C4-2B (cell line): ENCODE data around the gene ACSM3.

Experiments
- H3K27ac ChIP-seq: fragments of 450-650 bp; 2 replicates; pipeline ENCODE4 v1.5.1; 2017
- ZFX ChIP-seq: fragments of 450-650 bp; IDR thresholded peaks from 2 replicates; pipeline ENCODE4 v1.6.1; 2017
- TF ChIP-seq, protein P1 (sequence below): fragments of 450-650 bp; conservative IDR thresholded peaks from 2 replicates; pipeline ENCODE4 v1.5.1; 2017; ENCODE audit warnings: mild to moderate bottlenecking

ACSM3 gene

DNA sequence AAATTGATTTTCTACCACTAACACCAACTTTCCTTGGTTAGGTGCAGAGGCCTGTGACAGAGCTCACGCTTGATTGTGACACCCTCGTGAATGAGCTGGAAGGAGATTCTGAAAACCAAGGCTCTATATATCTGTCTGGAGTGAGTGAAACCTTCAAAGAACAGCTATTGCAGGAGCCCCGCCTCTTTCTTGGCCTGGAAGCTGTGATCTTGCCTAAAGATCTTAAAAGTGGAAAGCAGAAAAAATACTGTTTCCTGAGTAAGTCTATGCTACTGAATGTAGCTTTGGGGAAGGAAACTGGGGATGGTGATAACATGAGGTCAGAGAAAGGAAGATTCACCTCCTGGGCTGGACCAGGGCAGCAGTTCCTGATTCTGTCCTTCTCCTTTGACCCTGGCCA lies 80.8 kb downstream of the ACSM3 start:
- no peak overlapping the region for H3K27ac ChIP-seq

DNA sequence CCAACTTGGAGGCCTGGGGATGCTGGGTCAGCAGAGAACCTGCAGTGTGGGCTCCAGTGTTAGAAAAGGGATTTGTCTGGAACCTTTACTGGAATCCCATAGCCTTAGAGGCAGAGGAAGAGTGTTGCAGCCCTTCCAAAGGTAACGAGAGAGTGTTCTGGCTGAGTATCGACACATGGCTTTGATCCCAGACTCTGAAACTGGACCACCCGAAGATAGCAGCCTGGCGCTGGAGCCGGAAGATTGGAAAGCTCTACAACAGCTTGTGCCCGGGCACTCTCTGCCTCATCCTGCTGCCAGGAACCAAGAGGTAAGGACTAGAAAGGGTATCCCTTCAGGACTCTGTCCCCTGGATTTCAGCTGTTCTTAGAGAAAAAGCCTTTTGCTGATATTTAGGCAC lies 82.2 kb downstream of the ACSM3 start:
- H3K27ac ChIP-seq: no peak overlapping the region
- no peak for TF ChIP-seq ZFX
- TF ChIP-seq, protein P1, sequence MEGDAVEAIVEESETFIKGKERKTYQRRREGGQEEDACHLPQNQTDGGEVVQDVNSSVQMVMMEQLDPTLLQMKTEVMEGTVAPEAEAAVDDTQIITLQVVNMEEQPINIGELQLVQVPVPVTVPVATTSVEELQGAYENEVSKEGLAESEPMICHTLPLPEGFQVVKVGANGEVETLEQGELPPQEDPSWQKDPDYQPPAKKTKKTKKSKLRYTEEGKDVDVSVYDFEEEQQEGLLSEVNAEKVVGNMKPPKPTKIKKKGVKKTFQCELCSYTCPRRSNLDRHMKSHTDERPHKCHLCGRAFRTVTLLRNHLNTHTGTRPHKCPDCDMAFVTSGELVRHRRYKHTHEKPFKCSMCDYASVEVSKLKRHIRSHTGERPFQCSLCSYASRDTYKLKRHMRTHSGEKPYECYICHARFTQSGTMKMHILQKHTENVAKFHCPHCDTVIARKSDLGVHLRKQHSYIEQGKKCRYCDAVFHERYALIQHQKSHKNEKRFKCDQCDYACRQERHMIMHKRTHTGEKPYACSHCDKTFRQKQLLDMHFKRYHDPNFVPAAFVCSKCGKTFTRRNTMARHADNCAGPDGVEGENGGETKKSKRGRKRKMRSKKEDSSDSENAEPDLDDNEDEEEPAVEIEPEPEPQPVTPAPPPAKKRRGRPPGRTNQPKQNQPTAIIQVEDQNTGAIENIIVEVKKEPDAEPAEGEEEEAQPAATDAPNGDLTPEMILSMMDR: no peak

More for the DNA sequence above, 80.8 kb downstream of the ACSM3 start:
- no peak for TF ChIP-seq ZFX

DNA sequence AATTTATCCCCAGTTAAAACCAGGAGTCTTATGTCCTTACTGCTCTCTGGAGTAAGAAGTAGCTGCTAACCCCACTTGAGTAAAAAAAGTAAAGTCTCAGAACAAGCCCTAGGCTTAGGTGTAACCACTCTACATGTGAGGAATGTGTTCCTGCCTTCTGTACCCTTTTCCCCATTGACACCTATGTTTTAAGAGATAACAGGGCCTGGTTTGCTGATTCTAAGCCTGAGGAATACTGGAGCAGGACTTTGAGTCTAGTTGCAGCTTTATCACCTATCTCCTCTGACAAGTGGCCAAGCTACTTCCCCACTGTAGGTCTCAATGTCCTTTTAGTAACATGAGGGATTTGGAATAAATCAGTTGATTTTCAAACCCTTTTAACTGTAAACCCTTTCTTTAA lies 82.7 kb downstream of the ACSM3 start:
- no peak for TF ChIP-seq ZFX
- TF ChIP-seq, protein P1: no peak

More for the DNA sequence above, 82.7 kb downstream of the ACSM3 start:
- no peak overlapping the region for H3K27ac ChIP-seq
